Lower leg skin (tissue), 4 donors: Measurements from ENCODE around the gene ZNF862. TPM values are rescaled to one million over a fixed set of nuclear protein-coding genes. Genes with fewer than 3 reads are reported as not detected.
A peak's percentile ranks its signal among the peaks of the same experiment; 100 is the strongest.

Experiments
- DNase-seq, 2 donors: peaks; one replicate each; pipeline ENCODE4 v3.0.0-alpha.2; 2019; ENCODE audit warnings: low spot score in 2 of 2
- H3K4me3 ChIP-seq: fragments of 200-600 bp; sonication (generic); 2 replicates; pipeline ENCODE4 v1.5.1; 2017; ENCODE audit warnings: mild to moderate bottlenecking, low read depth; ENCODE audit not compliant: poor library complexity, severe bottlenecking
- CTCF ChIP-seq, 3 donors: fragments of 450-650 bp; IDR thresholded peaks; one replicate each; pipeline ENCODE4 v1.5.1; 2016; ENCODE audit warnings: antibody characterized with exemption in 3 of 3, mild to moderate bottlenecking in 3 of 3, moderate library complexity in 2 of 3
- POLR2A ChIP-seq, 2 donors: fragments of 450-650 bp; IDR thresholded peaks; one replicate each; pipeline ENCODE4 v1.6.1; 2016 to 2017; ENCODE audit warnings: antibody characterized with exemption in 2 of 2, mild to moderate bottlenecking in 1 of 2, moderate library complexity in 1 of 2
- WGBS, 2 donors: methylation state at CpG; one replicate each; pipeline ENCODE4 v1.1.5; 2018; 5-methylcytosine and 5-hydroxymethylcytosine counted together
- intact Hi-C: fragments of 100-400 bp; cut with DNase I; formaldehyde crosslinking; loops from one replicate; pipeline ENCODE4 v1.15.0; 2023; ENCODE audit warnings: low total_unique reads
- total RNA-seq, 4 donors: library from RNA; depleted of rRNA; stranded (reverse); fragments of >200 nt; gene quantifications; one replicate each; pipeline ENCODE4 v1.1.0, GENCODE V29; 2016

The ZNF862 gene
- total RNA-seq, 4 donors from 2014 or later = 12.8 to 34.3 (median 22.3) TPM

- DNase-seq = peak in 1 of 2 donors; percentile 74
- 69 to 73% methylated on average over 11 of the region's 11 CpGs for WGBS, 2 donors
These were observed 44.3 kb downstream of the ZNF862 start for GRCh38 chr7:149882248-149883047.

GRCh38 chr7:149883048-149883438, 44.9 kb downstream of the ZNF862 start:
- 59 to 65% methylated on average over 8 of the region's 8 CpGs for WGBS, 2 donors
- no peak for DNase-seq
- TF ChIP-seq CTCF (IDR thresholded peaks at IDR 0.05) = no peak
- TF ChIP-seq POLR2A (IDR thresholded peaks at IDR 0.05) = no peak
- intact Hi-C loops = no loop called here
- H3K4me3 ChIP-seq = no peak overlapping the region

More at GRCh38 chr7:149882248-149883047, 44.3 kb downstream of the ZNF862 start:
- intact Hi-C loops = loop anchor here (1.0 kb wide), 1 partner anchor 157 kb away; no protein-coding TSS in a partner anchor
- TF ChIP-seq POLR2A (IDR thresholded peaks at IDR 0.05) = no peak
- no peak overlapping the region for H3K4me3 ChIP-seq

GRCh38 chr7:149883452-149883861, 45.3 kb downstream of the ZNF862 start:
- TF ChIP-seq CTCF (IDR thresholded peaks at IDR 0.05) (no peak), POLR2A (IDR thresholded peaks at IDR 0.05) (no peak)
- intact Hi-C loops = no loop called here
- 25 to 26% methylated on average over 12 of the region's 12 CpGs for WGBS, 2 donors
- no peak overlapping the region for H3K4me3 ChIP-seq
- peak; percentile 16 to 86 for DNase-seq

GRCh38 chr7:149884016-149884415, 45.8 kb downstream of the ZNF862 start:
- DNase-seq = no peak
- WGBS, 2 donors = 66 to 72% methylated on average over 4 of the region's 4 CpGs
- TF ChIP-seq CTCF (IDR thresholded peaks at IDR 0.05) (no peak), POLR2A (IDR thresholded peaks at IDR 0.05) (no peak)
- intact Hi-C loops = no loop called here
- no peak overlapping the region for H3K4me3 ChIP-seq

GRCh38 chr7:149884541-149884940, 46.4 kb downstream of the ZNF862 start:
- H3K4me3 ChIP-seq = no peak overlapping the region
- intact Hi-C loops = no loop called here
- 48 to 58% methylated on average over 2 of the region's 2 CpGs for WGBS, 2 donors
- no peak for DNase-seq
- TF ChIP-seq CTCF (IDR thresholded peaks at IDR 0.05) = no peak
- TF ChIP-seq POLR2A (IDR thresholded peaks at IDR 0.05) = no peak

- peak in 1 of 2 donors; percentile 75 for DNase-seq
- WGBS, 2 donors = 76 to 81% methylated on average over 11 to 13 of the region's 13 CpGs
- H3K4me3 ChIP-seq = no peak overlapping the region
- intact Hi-C loops = no loop called here
- no peak for TF ChIP-seq CTCF (IDR thresholded peaks at IDR 0.05)
- no peak for TF ChIP-seq POLR2A (IDR thresholded peaks at IDR 0.05)
These were observed 47.2 kb downstream of the ZNF862 start for GRCh38 chr7:149885191-149886017.
